Neural crest cell (in vitro differentiated cells): ENCODE data around the gene PI4K2A. TPM values are rescaled to one million over a fixed set of nuclear protein-coding genes. Genes with fewer than 3 reads are reported as not detected.
A peak's percentile ranks its signal among the peaks of the same experiment; 100 is the strongest.

Experiments used
- DNase-seq: peaks from one replicate; pipeline ENCODE4 v3.0.0; 2021; ENCODE audit warnings: low read depth, mixed read lengths, low spot score
- H3K27ac Mint-ChIP-seq: one replicate; pipeline ENCODE4 v1.8.0; 2021; ENCODE audit warnings: mild to moderate bottlenecking, mixed read lengths; ENCODE audit not compliant: unreplicated experiment
- H3K27me3 Mint-ChIP-seq: 2 replicates; pipeline ENCODE4 v1.8.0; 2021; ENCODE audit warnings: low read depth, mild to moderate bottlenecking, mixed read lengths
- H3K36me3 Mint-ChIP-seq: 2 replicates; pipeline ENCODE4 v1.8.0; 2021; ENCODE audit warnings: low read depth, mild to moderate bottlenecking, mixed read lengths
- H3K4me1 Mint-ChIP-seq: 2 replicates; pipeline ENCODE4 v1.8.0; 2021; ENCODE audit warnings: mixed read lengths
- H3K4me3 Mint-ChIP-seq: one replicate; pipeline ENCODE4 v1.8.0; 2021; ENCODE audit warnings: mild to moderate bottlenecking, mixed read lengths
- H3K9me3 Mint-ChIP-seq: 2 replicates; pipeline ENCODE4 v1.8.0; 2021; ENCODE audit warnings: mixed read lengths
- total RNA-seq: library from RNA; stranded (reverse); gene quantifications from 2 replicates; pipeline ENCODE4 v1.2.1, GENCODE V29; 2021
- TF ChIP-seq, protein P1 (sequence below): fragments of 200-600 bp; sonication (generic); conservative IDR thresholded peaks from 2 replicates; pipeline ENCODE4 v1.5.0; 2021; ENCODE audit warnings: antibody characterized with exemption, mild to moderate bottlenecking

The PI4K2A gene
- total RNA-seq, 1 donor from 2014 or later = 19.4 TPM

DNA sequence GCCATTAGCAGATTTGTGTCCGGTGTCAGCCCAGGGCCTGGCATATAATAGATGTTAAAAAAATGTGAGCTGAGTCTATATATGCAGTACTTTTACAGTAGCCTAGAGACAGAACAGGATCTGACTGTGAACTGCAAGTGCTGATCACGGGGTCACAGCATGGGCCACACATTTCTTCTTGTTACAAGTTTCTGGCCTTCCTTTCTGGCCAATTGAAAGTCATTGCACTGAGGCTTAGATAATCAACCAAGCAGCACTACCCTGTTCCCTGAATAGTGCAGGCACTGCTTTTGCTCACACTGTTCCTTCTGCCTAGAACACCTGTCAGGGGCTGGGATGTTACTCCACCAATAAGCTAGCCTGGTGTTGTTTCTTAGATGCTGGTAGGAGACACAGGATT, 67.7 kb downstream of the PI4K2A start:
- peaks cover 16% of the 10 kb centered on the region for H3K4me1 Mint-ChIP-seq
- peaks cover 2% of the 10 kb centered on the region for H3K27me3 Mint-ChIP-seq
- H3K27ac Mint-ChIP-seq = no peak overlapping the region
- TF ChIP-seq, protein P1, sequence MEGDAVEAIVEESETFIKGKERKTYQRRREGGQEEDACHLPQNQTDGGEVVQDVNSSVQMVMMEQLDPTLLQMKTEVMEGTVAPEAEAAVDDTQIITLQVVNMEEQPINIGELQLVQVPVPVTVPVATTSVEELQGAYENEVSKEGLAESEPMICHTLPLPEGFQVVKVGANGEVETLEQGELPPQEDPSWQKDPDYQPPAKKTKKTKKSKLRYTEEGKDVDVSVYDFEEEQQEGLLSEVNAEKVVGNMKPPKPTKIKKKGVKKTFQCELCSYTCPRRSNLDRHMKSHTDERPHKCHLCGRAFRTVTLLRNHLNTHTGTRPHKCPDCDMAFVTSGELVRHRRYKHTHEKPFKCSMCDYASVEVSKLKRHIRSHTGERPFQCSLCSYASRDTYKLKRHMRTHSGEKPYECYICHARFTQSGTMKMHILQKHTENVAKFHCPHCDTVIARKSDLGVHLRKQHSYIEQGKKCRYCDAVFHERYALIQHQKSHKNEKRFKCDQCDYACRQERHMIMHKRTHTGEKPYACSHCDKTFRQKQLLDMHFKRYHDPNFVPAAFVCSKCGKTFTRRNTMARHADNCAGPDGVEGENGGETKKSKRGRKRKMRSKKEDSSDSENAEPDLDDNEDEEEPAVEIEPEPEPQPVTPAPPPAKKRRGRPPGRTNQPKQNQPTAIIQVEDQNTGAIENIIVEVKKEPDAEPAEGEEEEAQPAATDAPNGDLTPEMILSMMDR = no peak
- H3K9me3 Mint-ChIP-seq = no peaks in the 10 kb centered on the region
- DNase-seq = no peak
- no peak overlapping the region for H3K4me3 Mint-ChIP-seq
- H3K36me3 Mint-ChIP-seq = no peaks in the 10 kb centered on the region

DNA sequence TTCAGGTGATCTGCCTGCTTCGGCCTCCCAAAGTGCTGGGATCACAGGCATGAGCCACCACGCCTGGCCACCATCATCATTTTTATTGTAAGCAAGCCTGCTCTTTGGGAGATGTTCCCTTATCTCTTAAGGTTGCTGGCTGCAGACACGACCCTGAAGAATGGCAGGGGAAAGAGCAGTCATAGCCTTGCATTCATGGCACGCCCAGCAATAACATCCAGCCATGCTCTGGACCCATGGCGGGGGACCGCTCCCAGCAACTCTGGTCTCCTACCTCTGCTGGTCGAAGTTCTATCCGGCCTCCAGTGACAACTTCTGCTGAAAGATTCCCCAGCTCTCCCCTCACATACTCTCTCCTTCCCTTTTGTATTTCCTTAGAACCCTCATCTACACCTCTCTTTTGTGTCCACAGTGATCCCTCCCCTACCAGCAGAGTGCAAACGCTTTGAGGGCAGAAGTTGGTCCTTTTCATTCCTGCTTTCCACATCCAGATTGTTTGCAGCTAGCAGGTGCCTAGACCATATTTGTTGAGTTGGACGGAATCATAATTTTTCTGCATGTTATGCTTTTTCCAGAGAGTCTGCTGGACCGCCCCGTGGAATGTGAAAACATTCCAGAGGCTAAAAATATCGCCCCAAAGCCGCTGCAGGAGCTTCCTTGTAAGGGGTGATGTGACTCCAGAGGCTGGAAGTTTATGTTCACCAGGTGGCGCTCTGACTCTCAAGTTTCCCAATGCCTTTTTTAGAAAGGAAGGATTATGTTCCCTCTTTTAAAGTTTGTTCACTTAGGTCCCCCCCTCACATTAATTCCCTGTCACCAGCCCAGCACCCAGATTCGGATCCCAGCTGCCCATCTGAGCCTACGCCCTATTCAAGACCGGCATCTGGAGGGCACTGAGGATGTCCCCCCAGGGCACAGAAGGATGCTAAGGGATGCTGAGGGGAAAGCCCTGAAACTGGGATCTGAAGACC, 68.8 kb downstream of the PI4K2A start:
- Mint-ChIP-seq H3K9me3 (no peaks in the 10 kb centered on the region), H3K4me1 (peaks cover 21% of the 10 kb centered on the region), H3K27me3 (peaks cover 2% of the 10 kb centered on the region), H3K27ac (no peak overlapping the region), H3K4me3 (peak overlapping the region; percentile 58), H3K36me3 (no peaks in the 10 kb centered on the region)
- DNase-seq = peak; percentile 62
- TF ChIP-seq, protein P1 = peak; percentile 71

DNA sequence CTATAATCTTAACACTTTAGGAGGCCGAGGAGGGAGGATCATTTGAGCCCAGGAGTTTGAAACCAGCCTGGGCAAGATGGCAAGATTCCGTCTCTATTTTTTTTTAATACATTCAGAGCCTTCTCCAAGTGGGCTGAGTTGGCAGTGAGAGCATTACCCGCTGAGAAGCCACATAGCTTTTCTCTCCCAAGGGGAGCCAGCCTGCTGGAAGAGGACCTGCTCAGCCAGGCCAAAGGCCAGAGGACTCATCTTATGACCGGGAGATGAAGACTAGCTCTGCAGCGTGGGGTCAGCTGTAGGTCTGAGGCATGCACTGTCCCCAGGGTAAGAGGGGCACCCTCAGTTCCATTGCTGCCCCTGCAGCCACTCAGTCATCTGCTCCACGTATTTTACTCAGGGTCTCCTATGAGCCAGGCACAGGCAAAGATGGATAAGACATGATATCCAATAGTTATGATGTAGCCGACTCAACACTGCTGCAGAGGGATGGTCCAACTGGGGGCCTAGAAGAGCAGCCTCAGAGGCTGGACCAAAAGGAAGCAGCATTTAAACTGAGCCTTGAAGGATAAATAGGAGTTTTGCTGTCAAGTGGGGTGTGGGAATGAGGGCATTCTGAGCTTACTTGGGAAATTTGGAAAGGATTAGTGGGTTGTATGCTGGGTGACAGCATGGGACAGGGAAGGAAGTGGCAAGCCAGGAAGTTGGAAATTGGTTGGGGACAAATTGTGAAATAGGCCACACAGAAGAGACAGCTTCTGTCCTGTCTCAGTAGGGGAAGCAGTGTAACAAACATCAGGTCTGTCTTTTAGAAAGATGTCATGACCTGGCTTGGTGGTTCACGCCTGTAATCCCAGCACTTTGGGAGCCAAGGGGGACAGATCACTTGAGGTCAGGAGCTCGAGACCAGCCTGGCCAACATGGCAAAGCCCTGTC, 71.4 kb downstream of the PI4K2A start:
- peaks cover 41% of the 10 kb centered on the region for H3K4me1 Mint-ChIP-seq
- H3K4me3 Mint-ChIP-seq = peak overlapping the region; percentile 78
- DNase-seq = no peak
- H3K27me3 Mint-ChIP-seq = peaks cover 6% of the 10 kb centered on the region
- no peaks in the 10 kb centered on the region for H3K9me3 Mint-ChIP-seq
- no peaks in the 10 kb centered on the region for H3K36me3 Mint-ChIP-seq
- no peak overlapping the region for H3K27ac Mint-ChIP-seq
- TF ChIP-seq, protein P1 = no peak

DNA sequence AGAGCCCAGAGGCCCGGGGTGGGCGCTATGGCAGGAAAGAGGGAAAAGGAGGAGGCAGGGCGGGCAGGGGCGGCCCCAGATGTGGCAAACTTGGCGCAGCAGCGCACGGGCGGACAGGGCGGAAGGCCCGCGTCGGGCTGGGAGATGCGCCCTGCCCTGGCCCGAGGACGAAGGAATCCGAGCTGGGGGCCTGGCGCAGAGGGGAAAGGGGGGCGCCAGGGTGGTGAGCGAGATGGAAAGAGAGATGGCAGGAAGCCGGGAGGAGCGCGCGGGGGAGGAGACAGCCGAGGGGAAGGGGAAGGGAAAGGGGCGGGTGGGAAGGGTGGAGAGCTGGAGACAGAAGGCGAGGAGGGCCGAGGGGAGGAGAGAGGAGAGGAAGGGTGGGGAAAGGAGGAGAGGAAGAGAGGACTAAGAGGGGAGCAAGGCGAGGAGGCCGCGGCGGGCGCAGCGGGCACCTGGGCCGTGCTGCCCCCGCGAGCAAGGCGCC, 72.9 kb downstream of the PI4K2A start, which contains the start of gene MARVELD1:
MARVELD1 (plus strand) TSS at position 392 of the 487 bp plus-strand sequence. CDS start 147 bp downstream, outside the sequence.
- peak; percentile 46 for DNase-seq
- Mint-ChIP-seq H3K27me3 (peaks cover 6% of the 10 kb centered on the region), H3K4me3 (peak within 1 kb of the TSS; percentile 97), H3K36me3 (peaks cover 3% of the 10 kb centered on the region), H3K27ac (peak within 1 kb of the TSS; percentile 99), H3K9me3 (no peaks in the 10 kb centered on the region), H3K4me1 (peaks cover 54% of the 10 kb centered on the region)
- TF ChIP-seq, protein P1 = no peak

DNA sequence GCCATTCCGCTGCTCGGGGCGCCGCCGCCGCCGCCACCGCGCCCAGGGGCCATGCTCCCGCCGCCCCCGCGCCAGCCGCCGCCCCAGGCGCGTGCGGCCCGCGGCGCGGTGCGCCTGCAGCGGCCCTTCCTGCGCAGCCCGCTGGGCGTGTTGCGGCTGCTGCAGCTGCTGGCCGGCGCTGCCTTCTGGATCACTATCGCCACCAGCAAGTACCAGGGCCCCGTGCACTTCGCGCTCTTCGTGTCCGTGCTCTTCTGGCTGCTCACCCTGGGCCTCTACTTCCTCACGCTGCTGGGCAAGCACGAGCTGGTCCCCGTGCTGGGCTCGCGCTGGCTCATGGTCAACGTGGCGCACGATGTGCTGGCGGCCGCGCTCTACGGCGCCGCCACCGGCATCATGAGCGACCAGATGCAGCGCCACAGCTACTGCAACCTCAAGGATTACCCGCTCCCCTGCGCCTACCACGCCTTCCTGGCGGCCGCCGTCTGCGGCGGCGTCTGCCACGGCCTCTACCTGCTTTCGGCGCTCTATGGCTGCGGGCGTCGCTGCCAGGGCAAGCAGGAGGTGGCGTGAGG, 73.4 kb downstream of the PI4K2A start:
- TF ChIP-seq, protein P1 = peak; percentile 42

More for the DNA sequence above, 73.4 kb downstream of the PI4K2A start:
- peak overlapping the region; percentile 99 for H3K27ac Mint-ChIP-seq
- H3K27me3 Mint-ChIP-seq = peaks cover 6% of the 10 kb centered on the region
- H3K36me3 Mint-ChIP-seq = peaks cover 3% of the 10 kb centered on the region
- no peaks in the 10 kb centered on the region for H3K9me3 Mint-ChIP-seq
- peak; percentile 57 for DNase-seq
- H3K4me1 Mint-ChIP-seq = peaks cover 59% of the 10 kb centered on the region
- H3K4me3 Mint-ChIP-seq = peak overlapping the region; percentile 97
